ENCODE results near the gene SOS2. TPM values are rescaled to one million over a fixed set of nuclear protein-coding genes. Genes with fewer than 3 reads are reported as not detected.

Gene SOS2
- total RNA-seq, 4 donors from 2014 or later: 23.9 to 29.5 (median 26.2) TPM

DNA sequence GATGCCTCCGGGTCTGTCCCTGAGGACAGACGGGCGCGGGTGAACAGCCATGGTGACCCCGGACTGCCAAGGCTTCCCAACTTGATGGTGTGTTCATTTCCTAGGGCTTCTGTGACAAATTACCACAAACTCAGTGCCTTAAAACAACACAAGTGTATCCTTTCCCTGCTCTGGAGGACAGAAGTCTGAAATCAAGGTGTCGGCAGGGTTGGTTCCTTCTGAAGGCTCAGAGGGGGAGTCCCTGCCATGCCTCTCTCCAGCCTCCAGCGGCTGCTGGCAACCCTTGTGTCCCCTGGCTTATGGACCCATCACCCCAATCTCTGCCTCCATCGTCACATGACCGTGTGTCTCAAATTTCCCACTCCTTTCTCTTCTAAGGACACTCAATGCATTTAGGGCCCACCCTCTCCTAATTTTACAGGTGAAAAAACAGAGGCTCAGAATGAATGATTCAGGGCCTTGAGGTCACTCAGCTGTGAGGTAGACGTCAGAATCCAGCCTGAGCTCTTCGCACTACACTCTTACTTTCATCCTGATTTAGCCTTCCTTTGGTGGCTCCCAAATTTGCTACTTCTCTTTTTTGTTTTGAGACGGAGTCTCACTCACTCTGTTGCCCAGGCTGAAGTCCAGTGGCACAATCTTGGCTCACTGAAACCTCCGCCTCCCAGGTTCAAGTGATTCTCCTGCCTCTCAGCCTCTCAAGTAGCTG is 160.4 kb downstream of the SOS2 start:
- 82 to 83% methylated on average over 13 of the region's 13 CpGs for WGBS, 2 donors
- no peak overlapping the region for H3K4me3 ChIP-seq (ENCODE audit: low read depth, poor library complexity, severe bottlenecking)
- intact Hi-C loops (cut with DNase I; ENCODE audit: low total_unique reads): no loop called here
- peak in 1 of 2 donors; percentile 66 for DNase-seq (ENCODE audit: low spot score in 2 of 2)
- no peak for TF ChIP-seq POLR2A (IDR thresholded peaks at IDR 0.05)
- TF ChIP-seq, protein P1, sequence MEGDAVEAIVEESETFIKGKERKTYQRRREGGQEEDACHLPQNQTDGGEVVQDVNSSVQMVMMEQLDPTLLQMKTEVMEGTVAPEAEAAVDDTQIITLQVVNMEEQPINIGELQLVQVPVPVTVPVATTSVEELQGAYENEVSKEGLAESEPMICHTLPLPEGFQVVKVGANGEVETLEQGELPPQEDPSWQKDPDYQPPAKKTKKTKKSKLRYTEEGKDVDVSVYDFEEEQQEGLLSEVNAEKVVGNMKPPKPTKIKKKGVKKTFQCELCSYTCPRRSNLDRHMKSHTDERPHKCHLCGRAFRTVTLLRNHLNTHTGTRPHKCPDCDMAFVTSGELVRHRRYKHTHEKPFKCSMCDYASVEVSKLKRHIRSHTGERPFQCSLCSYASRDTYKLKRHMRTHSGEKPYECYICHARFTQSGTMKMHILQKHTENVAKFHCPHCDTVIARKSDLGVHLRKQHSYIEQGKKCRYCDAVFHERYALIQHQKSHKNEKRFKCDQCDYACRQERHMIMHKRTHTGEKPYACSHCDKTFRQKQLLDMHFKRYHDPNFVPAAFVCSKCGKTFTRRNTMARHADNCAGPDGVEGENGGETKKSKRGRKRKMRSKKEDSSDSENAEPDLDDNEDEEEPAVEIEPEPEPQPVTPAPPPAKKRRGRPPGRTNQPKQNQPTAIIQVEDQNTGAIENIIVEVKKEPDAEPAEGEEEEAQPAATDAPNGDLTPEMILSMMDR (IDR thresholded peaks at IDR 0.05): no peak

GRCh38 chr14:50070230-50070629 is 161.1 kb downstream of the SOS2 start:
- no peak overlapping the region for H3K4me3 ChIP-seq (ENCODE audit: low read depth, poor library complexity, severe bottlenecking)
- no peak for TF ChIP-seq POLR2A (IDR thresholded peaks at IDR 0.05)
- TF ChIP-seq, protein P1 (IDR thresholded peaks at IDR 0.05): no peak
- intact Hi-C loops (cut with DNase I; ENCODE audit: low total_unique reads): no loop called here
- DNase-seq (ENCODE audit: low spot score in 2 of 2): peak in 1 of 2 donors; percentile 13
- 80 to 90% methylated on average over 3 of the region's 3 CpGs for WGBS, 2 donors

- WGBS, 2 donors: 63 to 78% methylated on average over 2 of the region's 2 CpGs
- no peak for TF ChIP-seq POLR2A (IDR thresholded peaks at IDR 0.05)
- TF ChIP-seq, protein P1 (IDR thresholded peaks at IDR 0.05): no peak
- intact Hi-C loops (cut with DNase I; ENCODE audit: low total_unique reads): no loop called here
- no peak overlapping the region for H3K4me3 ChIP-seq (ENCODE audit: low read depth, poor library complexity, severe bottlenecking)
- peak in 1 of 2 donors; percentile 20 for DNase-seq (ENCODE audit: low spot score in 2 of 2)
Observed at GRCh38 chr14:50069325-50069724, 162.1 kb downstream of the SOS2 start.

DNA sequence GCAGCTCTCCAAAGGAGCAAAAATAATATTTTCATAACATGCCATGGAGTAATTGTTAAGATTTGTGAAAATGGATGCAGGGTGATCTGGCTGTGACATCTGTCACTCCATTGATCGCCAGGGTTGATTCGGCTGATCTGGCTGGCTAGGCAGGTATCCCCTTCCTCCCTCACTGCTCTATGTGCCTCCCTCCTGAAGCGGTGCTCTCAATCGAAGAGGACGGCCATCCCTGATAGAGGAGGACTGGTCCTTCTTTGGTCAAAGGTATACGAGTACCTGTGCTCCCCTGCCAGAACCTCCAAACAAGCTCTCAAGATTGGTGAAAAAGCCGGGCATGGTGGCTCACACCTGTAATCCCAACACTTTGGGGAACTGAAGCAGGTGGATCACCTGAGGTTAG is 162.9 kb downstream of the SOS2 start:
- H3K4me3 ChIP-seq (ENCODE audit: low read depth, poor library complexity, severe bottlenecking): no peak overlapping the region
- intact Hi-C loops (cut with DNase I; ENCODE audit: low total_unique reads): no loop called here
- TF ChIP-seq, protein P1 (IDR thresholded peaks at IDR 0.05): no peak
- TF ChIP-seq POLR2A (IDR thresholded peaks at IDR 0.05): no peak
- WGBS, 2 donors: 91 to 94% methylated on average over 7 of the region's 7 CpGs
- peak in 1 of 2 donors; percentile 69 for DNase-seq (ENCODE audit: low spot score in 2 of 2)

DNA sequence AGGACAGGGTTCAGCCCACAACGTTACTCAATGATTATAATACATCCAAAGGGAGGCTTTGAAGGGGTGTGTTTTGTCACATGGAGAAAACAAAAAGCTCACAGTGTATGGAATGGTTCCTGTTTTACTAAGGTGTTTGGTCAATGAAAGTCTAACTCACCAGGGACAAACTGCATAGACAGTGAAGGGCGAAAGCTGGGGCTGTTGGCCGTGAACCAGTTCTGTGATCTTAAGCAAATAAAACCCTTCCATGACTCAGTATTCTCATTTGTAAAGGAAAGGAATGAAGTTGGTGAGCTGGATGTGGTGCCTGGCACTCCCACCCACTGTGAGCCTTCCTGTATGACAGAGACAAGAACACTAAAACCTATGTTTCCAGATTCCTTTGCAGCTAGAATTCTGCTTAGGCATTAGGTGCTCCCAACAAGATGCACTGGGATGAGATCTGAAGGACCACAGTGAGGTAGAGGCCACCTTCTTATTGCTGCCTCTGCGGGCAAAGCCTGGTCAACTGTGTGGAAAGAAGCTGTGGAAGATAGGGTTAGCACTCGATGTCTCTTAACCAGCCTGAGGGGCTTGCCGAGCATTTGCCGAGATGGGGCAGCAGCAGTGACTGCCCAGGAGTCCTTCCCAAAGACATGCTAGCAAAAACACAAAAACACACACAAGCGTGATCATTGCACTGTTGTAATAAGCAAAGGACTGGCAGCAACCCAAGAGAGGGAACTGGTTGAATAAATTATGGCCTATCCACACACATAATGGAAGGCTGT is 163.5 kb downstream of the SOS2 start:
- WGBS, 2 donors: 89 to 90% methylated on average over 8 of the region's 8 CpGs
- no peak overlapping the region for H3K4me3 ChIP-seq (ENCODE audit: low read depth, poor library complexity, severe bottlenecking)
- DNase-seq (ENCODE audit: low spot score in 2 of 2): peak in 1 of 2 donors; percentile 60
- no peak for TF ChIP-seq POLR2A (IDR thresholded peaks at IDR 0.05)
- TF ChIP-seq, protein P1 (IDR thresholded peaks at IDR 0.05): no peak
- intact Hi-C loops (cut with DNase I; ENCODE audit: low total_unique reads): no loop called here

Other genes starting within 250 kb of the SOS2 start
- 10 to 100 TPM in 1 of 4 donors, 1 to 10 TPM in 3; 3.3 to 13.0 (median 6.1) TPM for gene VCPKMT, start 115.0 kb downstream of the SOS2 start, total RNA-seq
- gene L2HGDH, start 80.7 kb upstream of the SOS2 start, total RNA-seq: 10 to 100 TPM in 3 of 4 donors, 1 to 10 TPM in 1; 8.9 to 18.2 (median 11.6) TPM
- gene DMAC2L, start 80.7 kb upstream of the SOS2 start, total RNA-seq: 10 to 100 TPM in 3 of 4 donors, 1 to 10 TPM in 1; 8.9 to 24.6 (median 15.3) TPM
- gene CDKL1, start 165.3 kb upstream of the SOS2 start, total RNA-seq: 10 to 100 TPM in 1 of 4 donors, 1 to 10 TPM in 3; 1.5 to 12.5 (median 3.9) TPM

Data from lower leg skin (tissue), 4 donors.